IMR-90 (cell line): ENCODE results near the gene SNRK. TPM values are rescaled to one million over a fixed set of nuclear protein-coding genes. Genes with fewer than 3 reads are reported as not detected.

Experiments
- ATAC-seq: fragments of 200-7000 bp; cut with Tn5 transposase; 2 replicates; pipeline ENCODE4 v1.9.1; 2020; ENCODE audit warnings: low read depth, mild to moderate bottlenecking, moderate library complexity
- BruUV-seq: library from RNA; stranded (reverse); fragments of 400-500 nt; replicated peaks from 2 replicates; lab custom pipeline; 2021; lab: Mats Ljungman, UMichigan
- CTCF ChIA-PET: fragments of 300-600 bp; formaldehyde crosslinking; extraction: SDS; loops from one replicate; lab custom pipeline; 2021; ENCODE audit warnings: antibody characterized with exemption; lab: Yijun Ruan, JAX
- POLR2A ChIA-PET: fragments of 300-600 bp; sonication (Branson Sonifier 250); formaldehyde crosslinking; loops from one replicate; lab custom pipeline; 2022; ENCODE audit warnings: antibody characterized with exemption; ENCODE audit not compliant: unreplicated experiment; lab: Charles Lee
- DNase-seq: peaks from one replicate; pipeline ENCODE4 v3.0.0; 2013
- H2AFZ ChIP-seq: replicated peaks from 2 replicates; pipeline ENCODE3; 2013; ENCODE audit warnings: low read length, mild to moderate bottlenecking; ENCODE audit not compliant: poor library complexity
- H2AK5ac ChIP-seq: 2 replicates; pipeline ENCODE4 v1.6.1; 2013; ENCODE audit warnings: low read depth, low read length, inconsistent platforms
- H2AK9ac ChIP-seq: replicated peaks from 2 replicates; pipeline ENCODE3; 2013; ENCODE audit warnings: mild to moderate bottlenecking, low read depth, low read length, moderate library complexity; ENCODE audit not compliant: poor library complexity
- H2BK120ac ChIP-seq: 2 replicates; pipeline ENCODE4 v1.6.1; 2013; ENCODE audit warnings: low read depth, low read length, inconsistent platforms
- H2BK15ac ChIP-seq: 3 replicates; pipeline ENCODE4 v1.6.1; 2013; ENCODE audit warnings: low read depth, low read length, inconsistent platforms
- H2BK20ac ChIP-seq: 2 replicates; pipeline ENCODE4 v1.6.1; 2013; ENCODE audit warnings: low read depth, mild to moderate bottlenecking, inconsistent platforms, low read length, moderate library complexity
- H2BK5ac ChIP-seq: 2 replicates; pipeline ENCODE4 v1.6.1; 2013; ENCODE audit warnings: mild to moderate bottlenecking, low read depth, low read length, inconsistent platforms; ENCODE audit not compliant: poor library complexity, severe bottlenecking
- H3K14ac ChIP-seq: replicated peaks from 2 replicates; pipeline ENCODE4 v1.6.1; 2013; ENCODE audit warnings: low read depth, low read length, inconsistent platforms
- H3K18ac ChIP-seq: 2 replicates; pipeline ENCODE4 v1.6.1; 2013; ENCODE audit warnings: low read depth, low read length, control low read depth
- H3K23ac ChIP-seq: 2 replicates; pipeline ENCODE4 v1.6.1; 2013; ENCODE audit warnings: low read depth, low read length, inconsistent platforms
- H3K27ac ChIP-seq: 2 replicates; pipeline ENCODE4 v1.5.1; 2013; ENCODE audit warnings: mild to moderate bottlenecking, control low read depth, low read length; ENCODE audit not compliant: insufficient read depth
- H3K27me3 ChIP-seq: 2 replicates; pipeline ENCODE4 v1.6.1; 2013; ENCODE audit warnings: low read length; ENCODE audit not compliant: control insufficient read depth, insufficient read depth
- H3K36me3 ChIP-seq: 2 replicates; pipeline ENCODE4 v1.6.1; 2013; ENCODE audit warnings: low read length, mixed read lengths; ENCODE audit not compliant: control insufficient read depth, insufficient read depth
- H3K4ac ChIP-seq: 2 replicates; pipeline ENCODE4 v1.6.1; 2013; ENCODE audit warnings: low read depth, low read length, inconsistent platforms
- H3K4me1 ChIP-seq: 2 replicates; pipeline ENCODE4 v1.6.1; 2013; ENCODE audit warnings: low read length, mixed read lengths; ENCODE audit not compliant: control insufficient read depth, insufficient read depth
- H3K4me2 ChIP-seq: 2 replicates; pipeline ENCODE4 v1.6.1; 2013; ENCODE audit warnings: low read depth, mild to moderate bottlenecking, control low read depth, low read length, moderate library complexity
- H3K4me3 ChIP-seq: 2 replicates; pipeline ENCODE4 v1.5.1; 2013; ENCODE audit warnings: low read depth, mild to moderate bottlenecking, control low read depth, low read length, moderate library complexity; ENCODE audit not compliant: insufficient read depth
- H3K56ac ChIP-seq: 2 replicates; pipeline ENCODE4 v1.6.1; 2013; ENCODE audit warnings: low read length, inconsistent platforms; ENCODE audit not compliant: insufficient read depth; ENCODE audit errors: extremely low read depth
- H3K79me1 ChIP-seq, 2 experiments: 2 replicates each; pipeline ENCODE4 v1.6.1; 2013; ENCODE audit warnings: low read length in 2 of 2, inconsistent platforms in 1 of 2, low read depth in 1 of 2
- H3K9ac ChIP-seq: 2 replicates; pipeline ENCODE4 v1.6.1; 2013; ENCODE audit warnings: low read depth, low read length, control low read depth
- H3K9me1 ChIP-seq: 2 replicates; pipeline ENCODE4 v1.6.1; 2013; ENCODE audit warnings: low read length, inconsistent platforms; ENCODE audit not compliant: insufficient read depth
- H3K9me3 ChIP-seq: 2 replicates; pipeline ENCODE4 v1.6.1; 2013; ENCODE audit warnings: low read length; ENCODE audit not compliant: control insufficient read depth, insufficient read depth
- H4K20me1 ChIP-seq: 2 replicates; pipeline ENCODE4 v1.6.1; 2013; ENCODE audit warnings: low read length, inconsistent platforms; ENCODE audit not compliant: insufficient read depth
- H4K5ac ChIP-seq: 2 replicates; pipeline ENCODE4 v1.6.1; 2013; ENCODE audit warnings: mild to moderate bottlenecking, low read depth, low read length, control low read depth
- H4K8ac ChIP-seq, 2 experiments: 2 replicates each; pipeline ENCODE4 v1.6.1; 2013; ENCODE audit warnings: low read depth in 2 of 2, low read length in 2 of 2, control low read depth in 1 of 2, inconsistent platforms in 1 of 2
- H4K91ac ChIP-seq: 2 replicates; pipeline ENCODE4 v1.6.1; 2013; ENCODE audit warnings: low read depth, low read length, inconsistent platforms; ENCODE audit not compliant: insufficient read depth
- CEBPB ChIP-seq: IDR thresholded peaks from 2 replicates; pipeline ENCODE4 v1.6.1; 2012; ENCODE audit warnings: low read depth, low read length, improper control_type of control experiment
- CTCF ChIP-seq: conservative IDR thresholded peaks from 2 replicates; pipeline ENCODE4 v1.5.1; 2012; ENCODE audit warnings: mild to moderate bottlenecking, low read depth, low read length, improper control_type of control experiment
- WGBS, 2 experiments: methylation state at CpG; one replicate each; pipeline versions ENCODE4 v1.1.5 to v1.1.7; 2013; ENCODE audit warnings: missing lambda C conversion rate in 2 of 2; ENCODE audit not compliant: insufficient read length in 1 of 2; ENCODE audit errors: extremely low coverage in 2 of 2; 5-methylcytosine and 5-hydroxymethylcytosine counted together
- dilution Hi-C: fragments of 300-500 bp; cut with HindIII; formaldehyde crosslinking; loops from one replicate; pipeline ENCODE4 v1.14.3; 2018; ENCODE audit warnings: low sequenced_read_pairs; ENCODE audit not compliant: unreplicated experiment
- in situ Hi-C: fragments of 300-500 bp; cut with MboI; formaldehyde crosslinking; loops from 3 replicates; pipeline ENCODE4 v1.14.3; 2019; ENCODE audit warnings: low sequenced_read_pairs, inconsistent platforms, mixed read lengths
- intact Hi-C: fragments of 100-400 bp; cut with micrococcal nuclease; formaldehyde crosslinking; loops from 2 replicates; pipeline ENCODE4 v1.10.0; 2022
- polyA plus RNA-seq, 3 experiments: library from polyadenylated mRNA; depleted of rRNA; stranded (reverse); fragments of >200 nt; gene quantifications; 2 replicates each; pipeline ENCODE4 v1.2.3, GENCODE V29; 2012; ENCODE audit warnings: low replicate concordance in 1 of 3
- total RNA-seq: library from RNA; depleted of rRNA; stranded (reverse); fragments of >200 nt; gene quantifications from 2 replicates; pipeline ENCODE4 v1.2.3, GENCODE V29; 2012

The SNRK gene
- total and polyA plus RNA-seq, 2 of the 4 experiments (the other 2 are of a cell fraction), result 4.7 to 23.1 TPM

- no peak overlapping the region for H2AK9ac ChIP-seq
- no peak overlapping the region for H2AK5ac ChIP-seq
- no peaks in the 10 kb centered on the region for H3K9me3 ChIP-seq
- H3K4me2 ChIP-seq, result no peak overlapping the region
- H2BK15ac ChIP-seq, result no peak overlapping the region
- TF ChIP-seq CEBPB (0 out of 2 replicates have a peak, but pooled peaks have one; percentile 1), CTCF (no peak)
- no TSS peak for BruUV-seq
- WGBS, 2 experiments, result no CpG with 5 or more reads among the region's 3 CpGs
- peaks cover 28 to 50% of the 10 kb centered on the region in 2 experiments for H3K79me1 ChIP-seq
- no peak overlapping the region for H3K9ac ChIP-seq
- intact Hi-C loops, result no loop called here
- no peak overlapping the region for H4K8ac ChIP-seq
- no peak overlapping the region for H3K4me3 ChIP-seq
- ChIA-PET POLR2A (no interaction called here), CTCF (no interaction called here)
- no peak overlapping the region for H2BK20ac ChIP-seq
- H3K23ac ChIP-seq, result no peak overlapping the region
- no peak overlapping the region for H2BK5ac ChIP-seq
- H2AFZ ChIP-seq, result no peak overlapping the region
- no peak overlapping the region for H3K27ac ChIP-seq
- DNase-seq, result peak; percentile 11
- no peak overlapping the region for H4K5ac ChIP-seq
- peaks cover 2% of the 10 kb centered on the region; the same call in 1 of the 2 replicates for H3K9me1 ChIP-seq
- ATAC-seq, result no peak
- H3K4me1 ChIP-seq, result no peaks in the 10 kb centered on the region
- H3K36me3 ChIP-seq, result peaks cover 8% of the 10 kb centered on the region
- H3K56ac ChIP-seq, result no peak overlapping the region
- no peak overlapping the region for H3K4ac ChIP-seq
- H3K18ac ChIP-seq, result no peak overlapping the region
- in situ Hi-C loops, result no loop called here
- no peak overlapping the region for H4K91ac ChIP-seq
- H3K27me3 ChIP-seq, result no peaks in the 10 kb centered on the region
- dilution Hi-C loops, result no loop called here
- no peak overlapping the region for H2BK120ac ChIP-seq
- no peak overlapping the region for H3K14ac ChIP-seq
- H4K20me1 ChIP-seq, result peaks cover 9% of the 10 kb centered on the region; the same call in 1 of the 2 replicates
Measured at GRCh38 chr3:43307226-43307625, 20.9 kb downstream of the SNRK start.
